ENCODE data around the gene SAFB2.
"Not testable (repeated sequence)": the region's sequence is repeated elsewhere in the genome, so short reads cannot be mapped to it uniquely, and the experiment has no call there.

The SAFB2 gene

DNA sequence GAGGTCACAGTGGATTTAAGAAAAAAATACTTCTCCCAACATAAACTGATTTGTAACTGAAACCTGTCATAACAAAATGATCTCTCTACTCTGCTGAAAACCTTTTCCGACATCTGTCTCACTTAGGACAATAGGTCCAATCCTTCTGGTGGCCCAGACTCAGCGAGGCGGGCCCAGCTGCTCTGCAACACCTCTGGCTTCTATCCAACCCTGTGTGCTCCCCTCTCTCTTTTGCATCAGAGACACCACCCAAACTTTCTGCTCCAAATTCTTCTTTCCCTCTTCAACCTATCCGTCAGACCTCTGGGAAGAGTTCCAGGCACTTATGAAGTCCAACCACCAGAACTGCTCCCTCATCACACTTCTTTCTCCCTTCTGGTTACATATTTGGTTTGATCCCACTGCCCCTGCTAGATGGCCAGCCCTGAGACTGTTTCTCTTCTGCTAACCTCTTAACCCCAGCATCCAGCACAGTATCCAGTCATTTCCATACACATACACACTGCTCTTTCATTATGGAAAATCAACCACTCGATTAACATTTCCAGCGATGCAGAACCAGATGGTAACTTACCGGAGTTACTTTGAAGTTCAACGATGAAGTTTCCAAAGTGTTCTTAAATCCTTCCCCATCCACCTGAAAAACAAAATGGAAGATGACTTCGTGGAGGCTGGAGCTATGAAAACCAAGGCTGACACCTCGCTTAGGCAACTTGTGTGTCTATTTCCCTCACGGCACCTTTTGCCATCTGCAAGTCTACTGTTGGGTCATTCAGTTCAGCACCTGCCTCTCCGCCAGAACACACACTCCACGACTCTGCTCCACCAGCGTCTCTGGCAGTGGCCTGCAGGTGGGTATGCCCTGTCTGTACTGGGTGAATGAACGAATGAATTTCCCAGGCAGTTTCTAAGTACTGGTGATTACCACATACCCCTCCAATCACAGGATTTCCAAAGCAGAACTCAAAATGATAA lies 9.4 kb downstream of the SAFB2 start:
- H3K4me3 ChIP-seq (ENCODE audit: low read depth, low read length): no peak overlapping the region
- no peak for DNase-seq (ENCODE audit: low read depth)

DNA sequence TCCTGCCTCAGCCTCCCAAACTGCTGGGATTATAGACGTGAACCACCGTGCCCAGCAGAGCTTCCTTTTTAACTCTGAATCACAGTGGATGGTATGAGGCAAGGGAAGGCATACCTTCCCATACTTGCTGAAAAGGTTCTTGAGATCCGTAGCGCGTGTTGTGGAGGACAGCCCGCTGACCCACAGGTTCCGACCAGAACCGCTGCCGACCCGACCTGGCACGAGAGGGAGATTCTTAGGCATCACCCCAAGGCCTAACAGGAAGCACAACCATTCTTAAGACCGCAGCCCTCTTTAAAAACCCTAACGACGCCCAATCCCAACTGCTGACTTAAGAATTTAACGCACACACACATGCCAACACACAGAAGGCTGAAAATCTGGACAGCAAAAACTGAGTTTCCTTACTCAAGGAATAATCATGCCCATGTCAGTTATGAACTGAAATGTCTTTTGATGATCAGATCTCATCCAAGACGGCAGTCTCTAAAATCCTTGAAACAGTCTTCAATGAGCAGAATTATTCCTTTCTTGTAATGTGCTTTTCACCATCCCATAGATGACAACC lies 12.6 kb downstream of the SAFB2 start:
- no peak for DNase-seq (ENCODE audit: low read depth)
- no peak overlapping the region for H3K4me3 ChIP-seq (ENCODE audit: low read depth, low read length)

DNA sequence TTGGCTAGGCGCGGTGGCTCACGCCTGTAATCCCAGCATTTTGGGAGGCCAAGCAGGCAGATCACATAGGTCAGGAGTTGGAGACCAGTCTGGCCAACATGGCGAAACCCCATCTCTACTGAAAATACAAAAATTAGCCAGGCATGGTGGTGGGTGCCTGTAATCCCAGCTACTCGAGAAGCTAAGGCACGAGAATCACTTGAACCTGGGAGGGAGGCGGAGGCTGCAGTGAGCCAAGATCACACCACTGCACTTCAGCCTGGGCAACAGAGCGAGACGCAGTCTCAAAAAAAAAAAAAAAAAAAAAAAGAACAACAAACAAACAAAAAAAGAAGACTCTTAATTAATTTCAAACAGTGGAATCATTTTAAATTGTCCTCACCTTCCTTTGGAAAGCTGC lies 13.8 kb downstream of the SAFB2 start:
- DNase-seq (ENCODE audit: low read depth); H3K4me3 ChIP-seq (ENCODE audit: low read depth, low read length): not testable (repeated sequence)

DNA sequence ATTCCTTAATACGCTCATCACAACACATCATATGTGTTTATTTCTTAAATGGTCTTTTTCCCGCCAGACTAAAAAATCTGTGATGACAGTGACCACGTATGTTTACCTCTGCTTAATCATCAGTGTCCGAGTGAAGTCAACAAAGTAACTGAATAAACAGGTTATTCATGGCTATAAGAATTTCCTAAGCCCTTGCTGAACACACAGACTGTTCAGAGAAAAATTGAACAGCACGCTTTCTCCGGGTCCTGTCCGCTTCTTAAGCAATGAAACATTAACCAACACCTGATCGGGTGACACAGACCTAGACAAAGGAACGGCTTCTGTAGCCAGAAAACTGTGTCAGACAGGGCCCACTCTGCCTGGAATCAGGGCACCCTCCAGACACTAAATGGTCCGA lies 14.3 kb downstream of the SAFB2 start:
- DNase-seq (ENCODE audit: low read depth): no peak
- no peak overlapping the region for H3K4me3 ChIP-seq (ENCODE audit: low read depth, low read length)

DNA sequence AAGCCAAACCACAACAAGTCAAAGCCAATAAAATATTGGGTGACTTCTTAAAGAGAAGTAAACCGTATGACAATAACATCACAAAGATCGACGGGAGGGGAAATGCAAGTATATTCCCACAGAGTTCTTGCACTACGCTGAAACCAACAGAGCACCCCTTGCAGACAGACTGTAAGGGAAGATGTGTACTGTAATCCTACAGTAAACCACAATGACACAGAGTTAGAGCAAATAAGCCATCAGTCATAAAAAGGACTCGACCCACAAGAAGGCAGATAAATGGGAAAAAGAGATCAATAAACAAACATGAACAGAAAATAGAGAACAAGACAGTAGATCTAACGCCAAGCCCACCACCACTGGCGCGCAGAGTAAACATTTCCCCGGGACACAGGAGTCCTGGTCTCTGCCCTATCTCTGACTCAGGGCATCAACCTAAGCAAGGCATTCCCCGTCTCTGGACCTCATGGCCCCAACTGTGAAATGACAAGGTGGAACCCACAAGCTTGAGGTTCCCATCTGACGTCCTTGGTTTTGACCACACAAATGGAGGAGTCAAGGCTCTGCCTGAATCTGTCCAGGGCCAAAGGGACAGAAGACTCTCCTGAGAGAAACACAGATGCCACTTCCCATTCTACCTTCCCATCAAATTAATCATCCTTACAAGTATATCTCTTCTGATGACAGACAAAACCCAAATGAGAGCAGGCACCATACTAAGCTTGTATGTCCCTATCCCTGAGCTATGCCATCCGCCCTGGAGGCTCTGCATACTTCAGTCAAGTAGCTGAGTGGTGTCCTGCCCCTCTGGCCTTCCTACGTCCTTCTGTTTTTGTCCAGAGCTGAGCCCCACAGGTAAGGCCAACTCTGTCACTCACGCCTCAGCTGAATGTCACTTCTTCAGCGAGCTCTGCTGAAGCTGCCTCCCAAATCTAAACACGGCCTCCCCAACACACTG lies 15.0 kb downstream of the SAFB2 start:
- no peak for DNase-seq (ENCODE audit: low read depth)
- H3K4me3 ChIP-seq (ENCODE audit: low read depth, low read length): no peak overlapping the region

DNA sequence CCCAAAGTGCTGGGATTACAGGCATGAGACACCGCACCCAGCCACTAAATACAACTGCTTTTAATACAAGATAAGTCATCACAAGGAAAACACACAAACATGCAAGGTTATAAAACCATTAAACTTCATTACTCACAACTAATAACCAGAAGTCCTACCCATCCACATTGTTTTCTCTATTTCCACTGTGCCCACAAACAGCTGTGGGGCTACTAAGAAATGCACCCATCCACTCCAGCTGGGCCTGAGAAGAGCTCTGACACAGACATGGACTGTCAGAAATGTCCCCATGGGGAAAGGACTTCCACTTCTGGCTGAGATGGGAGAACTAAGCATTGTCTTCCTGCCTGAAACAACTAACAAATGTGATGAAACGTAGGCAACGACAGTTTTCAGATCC lies 17.2 kb downstream of the SAFB2 start:
- no peak for DNase-seq (ENCODE audit: low read depth)
- no peak overlapping the region for H3K4me3 ChIP-seq (ENCODE audit: low read depth, low read length)

DNA sequence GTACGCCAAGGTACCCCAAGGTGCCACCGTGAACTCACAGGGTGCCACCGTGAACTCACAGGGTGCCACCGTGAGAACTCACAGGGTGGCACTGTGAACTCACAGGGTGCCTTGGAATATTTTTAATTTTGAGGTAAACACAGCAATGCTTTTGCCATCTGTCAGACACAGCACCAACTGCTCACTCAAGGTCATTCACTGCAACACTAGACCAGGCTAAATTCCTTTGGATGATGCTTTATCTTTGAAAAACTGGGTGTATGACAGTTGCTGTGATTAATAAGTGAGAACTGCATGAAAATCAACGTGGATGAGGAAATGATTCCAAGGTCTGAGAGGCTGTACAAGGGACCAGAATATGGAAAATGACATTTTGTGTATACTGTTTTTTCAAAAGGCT lies 18.9 kb downstream of the SAFB2 start:
- H3K4me3 ChIP-seq (ENCODE audit: low read depth, low read length): no peak overlapping the region
- DNase-seq (ENCODE audit: low read depth): no peak

DNA sequence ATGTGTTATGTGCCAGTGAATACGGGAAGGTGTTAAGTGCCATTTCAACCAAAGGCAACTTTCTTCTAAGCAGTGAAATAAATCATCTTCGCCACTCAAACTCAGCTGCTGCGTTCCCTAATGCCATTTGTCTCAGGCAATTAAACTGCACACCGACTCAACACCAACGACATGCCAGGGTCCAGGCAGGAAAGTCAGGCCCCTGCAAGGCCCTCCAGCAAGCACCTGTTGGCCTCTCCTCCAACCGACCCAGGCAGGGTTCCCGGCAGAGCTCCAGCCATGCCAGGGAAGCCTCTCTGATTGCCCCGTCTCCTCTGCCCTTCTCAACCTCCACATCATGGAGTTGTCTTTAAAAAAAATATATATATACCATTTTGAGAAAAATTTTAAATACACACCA lies 21.8 kb downstream of the SAFB2 start:
- DNase-seq (ENCODE audit: low read depth): no peak
- H3K4me3 ChIP-seq (ENCODE audit: low read depth, low read length): no peak overlapping the region

DNA sequence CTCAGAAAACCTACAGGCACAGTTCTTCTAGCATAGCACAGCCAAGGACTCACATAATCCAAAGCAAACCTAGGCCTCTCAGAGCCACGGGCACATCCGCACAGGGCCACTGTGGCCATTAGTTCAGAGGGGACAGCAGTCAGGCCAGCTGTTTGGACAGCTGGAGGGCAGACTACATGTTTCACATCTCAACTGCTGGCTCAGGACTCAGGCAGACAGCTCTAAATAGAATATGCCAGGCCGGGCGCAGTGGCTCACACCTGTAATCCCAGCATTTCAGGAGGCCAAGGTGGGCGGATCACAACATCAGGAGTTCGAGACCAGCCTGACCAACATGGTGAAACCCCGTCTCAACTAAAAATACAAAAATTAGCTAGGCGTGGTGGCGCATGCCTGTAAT lies 26.8 kb downstream of the SAFB2 start:
- no peak overlapping the region for H3K4me3 ChIP-seq (ENCODE audit: low read depth, low read length)
- no peak for DNase-seq (ENCODE audit: low read depth)

DNA sequence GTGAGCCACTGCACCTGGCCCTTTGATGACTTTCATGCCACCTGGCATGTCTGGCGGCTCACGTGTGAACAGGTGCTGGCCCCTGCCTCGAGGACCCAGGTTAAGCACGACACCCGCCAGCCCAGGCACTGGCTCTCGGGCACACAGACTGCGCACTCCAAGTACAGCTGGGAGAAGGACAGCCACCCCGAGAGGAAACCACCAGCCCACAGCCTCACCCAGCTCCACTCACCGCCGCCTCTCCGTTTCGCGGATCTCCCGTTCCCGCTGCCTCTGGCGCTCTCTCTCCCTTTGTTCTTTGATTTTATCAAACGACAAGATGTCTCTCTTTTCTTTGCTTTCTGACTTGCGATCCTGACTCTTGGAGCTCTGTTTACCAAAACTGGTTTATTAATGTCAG lies 27.4 kb downstream of the SAFB2 start:
- H3K4me3 ChIP-seq (ENCODE audit: low read depth, low read length): no peak overlapping the region
- DNase-seq (ENCODE audit: low read depth): no peak

DNA sequence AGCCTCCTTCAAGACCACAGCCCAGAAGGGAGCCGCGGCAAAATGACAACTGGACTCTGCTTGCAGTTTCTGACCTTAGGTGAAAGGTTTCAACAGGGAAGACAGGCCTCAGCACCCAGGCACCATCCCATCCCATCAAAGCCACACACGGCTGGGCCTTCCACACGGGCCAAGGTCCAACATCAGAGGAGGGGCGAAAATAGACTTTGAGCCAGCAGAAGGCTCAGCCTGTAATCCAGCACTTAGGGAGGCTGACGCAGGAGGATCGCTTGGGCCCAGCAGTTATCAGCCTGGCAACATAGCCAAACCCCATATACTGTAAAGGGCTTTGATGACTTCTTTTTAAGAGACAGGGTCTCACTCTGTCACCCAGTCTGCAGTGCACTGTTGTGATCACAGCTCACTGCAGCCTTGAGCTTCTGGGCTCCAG lies 28.0 kb downstream of the SAFB2 start:
- DNase-seq (ENCODE audit: low read depth): no peak
- no peak overlapping the region for H3K4me3 ChIP-seq (ENCODE audit: low read depth, low read length)

DNA sequence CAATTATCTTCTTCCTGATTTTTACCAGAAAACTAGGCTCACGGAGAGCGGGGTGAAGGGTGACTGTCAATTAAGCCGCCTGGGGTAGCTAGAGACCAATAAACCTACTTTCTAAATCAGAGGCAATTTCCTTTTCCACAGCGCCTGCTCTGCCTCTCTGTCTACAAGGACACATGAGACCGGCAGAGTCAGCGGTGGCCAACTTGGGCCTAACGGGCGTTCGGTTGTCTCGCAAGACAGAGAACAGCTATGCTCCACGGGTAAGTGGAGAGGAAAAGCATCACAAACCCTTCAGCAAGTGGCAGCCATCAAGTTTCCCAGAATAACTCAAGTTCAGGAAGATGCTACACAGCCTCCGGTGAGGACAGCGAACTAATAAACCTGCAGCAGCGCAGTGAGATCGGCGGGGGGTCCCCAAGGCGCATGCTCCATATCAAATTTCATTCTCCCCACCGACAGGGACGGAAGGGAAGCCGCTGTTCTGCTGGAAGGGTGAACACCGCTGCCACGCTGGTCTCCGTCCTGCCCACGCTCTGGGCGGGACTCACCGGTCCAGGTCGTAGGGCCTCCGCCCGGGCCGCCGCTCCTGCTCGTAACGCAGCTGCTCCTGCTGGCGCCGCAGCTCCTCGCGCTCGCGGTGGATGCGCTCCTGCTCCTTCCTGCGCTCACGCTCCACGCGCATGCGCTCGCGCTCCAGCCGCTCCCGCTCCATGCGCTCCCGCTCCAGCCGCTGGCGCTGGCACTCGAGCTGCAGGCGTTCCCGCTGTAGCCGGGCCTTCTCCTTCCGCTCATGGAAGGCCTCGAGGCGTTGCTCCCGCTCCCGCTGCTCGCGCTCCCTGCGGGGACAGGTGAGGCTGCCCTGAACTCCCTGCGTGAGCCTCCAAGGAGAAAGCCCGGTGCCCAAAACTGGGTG lies 29.0 kb downstream of the SAFB2 start:
- no peak overlapping the region for H3K4me3 ChIP-seq (ENCODE audit: low read depth, low read length)
- DNase-seq (ENCODE audit: low read depth): no peak

DNA sequence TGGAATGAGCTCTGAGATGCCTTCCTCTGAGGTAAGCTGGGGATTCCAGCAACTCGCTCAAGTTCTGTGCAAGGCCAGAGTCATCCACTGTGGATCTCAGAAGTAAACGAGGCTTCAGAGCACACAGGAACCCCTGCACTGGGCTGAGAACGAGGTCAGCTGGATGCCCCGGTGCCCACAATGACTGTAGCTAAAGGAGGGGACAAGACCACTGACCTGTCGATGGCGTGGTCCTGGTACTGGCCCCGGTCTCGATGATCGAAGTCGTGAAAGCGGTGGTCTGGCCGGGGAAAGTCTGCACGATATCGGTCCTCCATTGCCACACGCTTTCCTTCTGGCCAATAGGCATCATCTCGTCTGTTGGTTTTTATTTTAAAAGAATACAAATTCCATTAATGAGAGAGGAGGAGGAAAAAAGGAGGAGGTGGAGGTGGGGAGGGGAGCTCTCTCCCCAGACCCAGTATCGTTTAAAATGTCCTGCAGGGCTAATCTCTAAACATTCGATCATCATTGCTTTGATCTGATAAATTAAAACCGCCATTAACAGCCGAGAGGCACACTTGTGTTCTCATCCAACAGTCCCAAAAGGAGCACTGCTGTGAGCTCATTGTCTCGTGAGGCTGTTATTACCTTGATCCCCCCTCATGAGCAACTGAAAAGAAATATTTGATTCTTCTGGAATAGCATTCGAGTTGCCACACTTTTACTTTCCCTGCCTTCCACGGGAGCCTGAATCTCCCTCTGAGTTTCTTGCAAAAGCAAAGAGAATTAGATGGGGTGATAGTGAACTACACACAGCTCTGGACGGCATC lies 29.8 kb downstream of the SAFB2 start:
- no peak for DNase-seq (ENCODE audit: low read depth)

DNA sequence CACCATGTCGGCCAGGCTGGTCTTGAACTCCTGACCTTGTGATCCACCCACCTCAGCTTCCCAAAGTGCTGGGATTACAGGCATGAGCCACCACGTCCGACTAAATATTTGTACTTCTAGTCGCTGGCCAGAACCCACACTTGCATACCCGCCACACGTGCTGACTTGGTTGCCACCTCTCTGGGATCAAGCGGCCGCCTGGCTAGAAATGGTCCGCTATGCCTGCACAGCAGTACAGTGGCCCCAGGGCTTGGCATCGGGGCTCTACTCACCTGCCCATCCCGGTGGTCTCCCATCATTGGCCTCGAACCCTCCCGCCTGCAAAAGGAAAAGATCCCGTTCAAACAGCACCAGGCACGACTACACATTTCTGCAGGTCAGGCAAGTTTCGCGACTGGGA lies 31.1 kb downstream of the SAFB2 start:
- H3K4me3 ChIP-seq (ENCODE audit: low read depth, low read length): no peak overlapping the region

More for the DNA sequence above, 29.8 kb downstream of the SAFB2 start:
- no peak overlapping the region for H3K4me3 ChIP-seq (ENCODE audit: low read depth, low read length)

DNA sequence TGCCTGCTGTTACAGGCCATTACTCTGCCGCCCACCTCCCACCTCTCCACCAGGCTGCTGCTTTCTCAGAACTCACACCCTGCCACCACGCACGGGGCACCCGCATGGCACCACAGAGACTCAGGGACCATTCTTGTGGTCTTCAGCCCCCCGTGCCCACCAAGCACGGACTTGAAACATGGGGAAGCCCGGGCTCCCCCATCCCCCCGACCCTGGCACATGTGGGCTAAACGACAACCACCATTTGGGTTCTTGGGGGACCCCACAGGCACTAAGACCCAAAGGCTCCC lies 31.8 kb downstream of the SAFB2 start:
- no peak for DNase-seq (ENCODE audit: low read depth)
- H3K4me3 ChIP-seq (ENCODE audit: low read depth, low read length): no peak overlapping the region

More for the DNA sequence above, 31.1 kb downstream of the SAFB2 start:
- no peak for DNase-seq (ENCODE audit: low read depth)

DNA sequence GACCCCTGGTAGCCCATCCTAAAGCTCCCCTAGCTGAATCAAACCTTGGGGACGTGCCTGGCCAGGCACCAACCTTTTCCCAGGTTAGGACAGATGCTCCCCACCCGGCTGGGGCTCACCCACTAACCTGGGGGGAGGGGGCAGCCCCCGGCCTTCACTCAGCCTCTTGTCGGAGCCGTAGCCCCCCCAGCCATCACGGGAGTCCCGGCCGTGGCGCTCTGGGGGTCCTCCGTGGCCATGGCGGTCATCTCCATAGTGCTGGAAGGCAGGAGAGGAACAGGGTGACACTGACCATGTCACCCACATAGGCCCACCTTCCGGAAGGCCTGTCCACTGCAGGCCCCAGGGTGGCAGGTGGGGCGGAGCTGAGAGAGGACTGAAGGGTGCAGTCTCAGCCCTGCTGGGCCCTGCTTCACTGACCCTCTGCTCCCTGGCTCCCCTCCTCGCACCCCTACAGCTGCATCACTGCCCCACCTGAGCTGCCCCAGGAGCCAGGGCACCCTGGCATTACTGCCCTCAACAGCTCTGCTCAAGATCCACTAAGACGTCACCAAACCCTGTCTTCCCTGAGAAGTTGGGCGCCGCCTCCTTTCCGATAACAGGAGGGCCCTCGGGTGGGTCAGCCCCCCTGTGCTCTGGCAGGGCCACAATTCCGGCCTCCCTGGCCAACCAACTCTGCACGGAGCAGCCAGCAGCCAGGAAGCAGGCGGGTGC lies 32.3 kb downstream of the SAFB2 start:
- no peak overlapping the region for H3K4me3 ChIP-seq (ENCODE audit: low read depth, low read length)
- no peak for DNase-seq (ENCODE audit: low read depth)

DNA sequence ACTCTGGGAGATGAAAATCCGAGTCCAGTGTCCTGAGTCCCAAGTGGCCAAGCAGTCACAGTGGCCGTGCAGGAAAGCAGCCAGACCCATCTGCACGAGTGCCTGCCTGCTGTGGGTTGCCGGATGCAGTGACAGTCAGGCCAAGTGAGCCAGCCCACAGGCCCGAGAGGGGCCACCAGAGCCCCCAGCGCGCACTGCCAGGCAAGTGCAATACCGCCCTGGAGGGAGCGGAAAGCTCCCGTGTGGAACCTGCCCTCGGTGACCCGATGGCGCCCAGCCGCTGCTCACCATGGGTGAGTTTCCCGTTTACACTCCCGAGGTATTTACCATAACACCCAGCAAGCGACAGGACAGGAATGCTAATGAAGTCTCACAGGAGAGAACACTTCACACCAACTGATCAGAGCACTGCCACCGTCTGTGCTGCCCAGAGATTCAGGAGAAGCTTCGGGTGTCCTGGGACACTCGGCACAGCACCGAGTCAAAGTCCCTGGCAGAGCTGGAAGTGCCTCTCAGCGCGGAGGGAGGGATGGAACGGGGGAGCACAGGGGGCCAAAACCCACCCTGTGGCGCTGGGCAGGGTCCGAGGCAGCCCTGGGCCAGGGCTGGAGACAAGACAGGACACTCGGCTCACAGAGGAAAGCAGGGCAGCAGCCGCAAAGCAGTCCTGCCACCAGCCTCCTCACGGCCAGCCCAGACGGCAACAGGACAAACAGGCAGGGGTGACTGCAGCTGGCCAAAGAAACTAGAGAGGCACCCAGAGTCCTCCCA lies 33.5 kb downstream of the SAFB2 start:
- H3K4me3 ChIP-seq (ENCODE audit: low read depth, low read length): no peak overlapping the region
- no peak for DNase-seq (ENCODE audit: low read depth)

Data from skeletal muscle cell (primary cell).